MCF 10A (cell line): ENCODE measurements around the gene KRT4. TPM values are rescaled to one million over a fixed set of nuclear protein-coding genes. Genes with fewer than 3 reads are reported as not detected.

Experiments used
- BruUV-seq: library from RNA; stranded (reverse); fragments of 400-500 nt; replicated peaks from 2 replicates; lab custom pipeline; 2021; lab: Mats Ljungman, UMichigan
- CTCF ChIA-PET: fragments of 300-600 bp; sonication (Branson Sonifier 250); formaldehyde crosslinking; extraction: SDS; loops from one replicate; lab custom pipeline; 2021; ENCODE audit warnings: antibody characterized with exemption, inconsistent platforms; lab: Yijun Ruan, JAX
- POLR2A ChIA-PET: fragments of 300-600, 350-650 bp; sonication (Branson Sonifier 250); formaldehyde crosslinking; extraction: SDS; loops from one replicate; lab custom pipeline; 2020; ENCODE audit warnings: antibody characterized with exemption, inconsistent platforms; lab: Yijun Ruan, JAX
- DNase-seq: peaks from one replicate; pipeline ENCODE4 v3.0.0-alpha.2; 2018; ENCODE audit not compliant: unreplicated experiment
- H3K27ac Mint-ChIP-seq: one replicate; pipeline ENCODE4 v1.8.0; 2022; ENCODE audit warnings: mild to moderate bottlenecking, low read depth, mixed read lengths; ENCODE audit not compliant: unreplicated experiment
- H3K27me3 Mint-ChIP-seq: one replicate; pipeline ENCODE4 v1.8.0; 2022; ENCODE audit warnings: mixed read lengths; ENCODE audit not compliant: insufficient read depth, unreplicated experiment
- H3K36me3 Mint-ChIP-seq: one replicate; pipeline ENCODE4 v1.8.0; 2022; ENCODE audit warnings: mild to moderate bottlenecking, moderate library complexity, mixed read lengths; ENCODE audit not compliant: insufficient read depth, unreplicated experiment
- H3K4me1 Mint-ChIP-seq: one replicate; pipeline ENCODE4 v1.8.0; 2022; ENCODE audit warnings: mixed read lengths; ENCODE audit not compliant: insufficient read depth, unreplicated experiment
- H3K4me3 Mint-ChIP-seq: one replicate; pipeline ENCODE4 v1.8.0; 2022; ENCODE audit warnings: mild to moderate bottlenecking, moderate library complexity, mixed read lengths; ENCODE audit not compliant: unreplicated experiment
- H3K9me3 Mint-ChIP-seq: one replicate; pipeline ENCODE4 v1.8.0; 2022; ENCODE audit warnings: mixed read lengths; ENCODE audit not compliant: unreplicated experiment
- intact Hi-C: fragments of 100-400 bp; cut with micrococcal nuclease; formaldehyde crosslinking; loops from 2 replicates; pipeline ENCODE4 v1.14.1; 2022
- total RNA-seq: library from RNA; stranded (reverse); gene quantifications from 2 replicates; pipeline ENCODE4 v1.2.3, GENCODE V29; 2022
- TF ChIP-seq, protein P1 (sequence below): fragments of 200-600 bp; IDR thresholded peaks from one replicate; pipeline ENCODE4 v1.8.0; 2022; ENCODE audit warnings: antibody characterized with exemption, mild to moderate bottlenecking; ENCODE audit not compliant: unreplicated experiment

KRT4 gene
- total RNA-seq, 1 experiment from 2014 or later, result not detected

DNA sequence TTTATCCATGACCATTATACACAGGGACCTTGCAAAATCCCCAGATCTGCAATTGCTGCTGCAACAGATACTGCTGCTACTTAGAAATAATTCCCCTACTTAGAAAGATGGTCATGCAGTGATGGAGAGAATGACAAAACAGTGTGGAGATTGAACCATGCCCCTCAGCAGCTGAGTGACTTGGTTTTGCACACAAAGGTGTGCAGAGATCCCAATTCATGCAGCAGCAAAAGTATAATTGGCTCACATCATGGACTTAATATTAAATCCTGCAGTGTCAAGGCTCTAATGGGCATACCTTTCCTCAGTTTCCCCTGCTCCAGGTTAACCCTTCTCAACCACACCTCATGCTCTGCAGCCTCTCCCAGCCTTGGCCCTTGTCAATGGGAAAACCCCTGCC is 37.9 kb upstream of the KRT4 start:
- no peaks in the 10 kb centered on the region for H3K9me3 Mint-ChIP-seq
- DNase-seq, result no peak
- CTCF ChIA-PET, result interaction anchor here (0.6 kb wide), 1 partner anchor 460 kb away, joined by 4 read pairs; no protein-coding TSS in a partner anchor
- TF ChIP-seq, protein P1, sequence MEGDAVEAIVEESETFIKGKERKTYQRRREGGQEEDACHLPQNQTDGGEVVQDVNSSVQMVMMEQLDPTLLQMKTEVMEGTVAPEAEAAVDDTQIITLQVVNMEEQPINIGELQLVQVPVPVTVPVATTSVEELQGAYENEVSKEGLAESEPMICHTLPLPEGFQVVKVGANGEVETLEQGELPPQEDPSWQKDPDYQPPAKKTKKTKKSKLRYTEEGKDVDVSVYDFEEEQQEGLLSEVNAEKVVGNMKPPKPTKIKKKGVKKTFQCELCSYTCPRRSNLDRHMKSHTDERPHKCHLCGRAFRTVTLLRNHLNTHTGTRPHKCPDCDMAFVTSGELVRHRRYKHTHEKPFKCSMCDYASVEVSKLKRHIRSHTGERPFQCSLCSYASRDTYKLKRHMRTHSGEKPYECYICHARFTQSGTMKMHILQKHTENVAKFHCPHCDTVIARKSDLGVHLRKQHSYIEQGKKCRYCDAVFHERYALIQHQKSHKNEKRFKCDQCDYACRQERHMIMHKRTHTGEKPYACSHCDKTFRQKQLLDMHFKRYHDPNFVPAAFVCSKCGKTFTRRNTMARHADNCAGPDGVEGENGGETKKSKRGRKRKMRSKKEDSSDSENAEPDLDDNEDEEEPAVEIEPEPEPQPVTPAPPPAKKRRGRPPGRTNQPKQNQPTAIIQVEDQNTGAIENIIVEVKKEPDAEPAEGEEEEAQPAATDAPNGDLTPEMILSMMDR, result no peak
- BruUV-seq, result no TSS peak
- no peaks in the 10 kb centered on the region for H3K36me3 Mint-ChIP-seq
- intact Hi-C loops, result no loop called here
- H3K4me3 Mint-ChIP-seq, result no peak overlapping the region
- POLR2A ChIA-PET, result interaction anchor here (0.8 kb wide), 1 partner anchor 479 kb away, joined by 3 read pairs; no protein-coding TSS in a partner anchor
- peaks cover 25% of the 10 kb centered on the region for H3K27me3 Mint-ChIP-seq
- H3K27ac Mint-ChIP-seq, result no peak overlapping the region
- H3K4me1 Mint-ChIP-seq, result no peaks in the 10 kb centered on the region

- intact Hi-C loops, result no loop called here
- ChIA-PET CTCF (no interaction called here), POLR2A (no interaction called here)
- Mint-ChIP-seq H3K9me3 (peaks cover under 1% of the 10 kb centered on the region), H3K27me3 (peaks cover 28% of the 10 kb centered on the region), H3K4me1 (no peaks in the 10 kb centered on the region), H3K4me3 (no peak overlapping the region), H3K27ac (no peak overlapping the region), H3K36me3 (no peaks in the 10 kb centered on the region)
- no TSS peak for BruUV-seq
- TF ChIP-seq, protein P1, result no peak
- no peak for DNase-seq
These were observed 36.8 kb upstream of the KRT4 start for GRCh38 chr12:52850681-52851080.

DNA sequence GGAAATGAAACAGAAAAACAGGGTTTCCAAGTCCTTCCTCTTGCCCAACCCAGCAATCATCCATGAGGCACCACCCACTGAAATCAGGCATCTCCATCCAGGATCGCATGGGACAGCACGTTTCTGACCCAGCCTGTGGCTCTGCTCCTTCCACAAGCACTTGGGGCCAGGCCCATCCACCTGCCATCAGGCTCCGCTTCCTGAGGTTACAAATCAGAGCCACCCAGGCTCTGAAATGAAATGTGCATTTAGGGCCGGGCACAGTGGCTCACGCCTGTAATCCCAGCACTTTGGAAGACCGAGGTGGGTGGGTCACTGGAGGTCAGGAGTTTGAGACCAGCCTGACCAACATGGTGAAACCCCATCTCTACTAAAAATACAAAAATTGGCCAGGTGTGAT is 35.6 kb upstream of the KRT4 start:
- ChIA-PET POLR2A (no interaction called here), CTCF (no interaction called here)
- no TSS peak for BruUV-seq
- TF ChIP-seq, protein P1, result no peak
- no peak for DNase-seq
- Mint-ChIP-seq H3K9me3 (peaks cover 8% of the 10 kb centered on the region), H3K4me1 (no peaks in the 10 kb centered on the region), H3K4me3 (no peak overlapping the region), H3K36me3 (no peaks in the 10 kb centered on the region), H3K27ac (no peak overlapping the region), H3K27me3 (peaks cover 38% of the 10 kb centered on the region)
- intact Hi-C loops, result no loop called here

DNA sequence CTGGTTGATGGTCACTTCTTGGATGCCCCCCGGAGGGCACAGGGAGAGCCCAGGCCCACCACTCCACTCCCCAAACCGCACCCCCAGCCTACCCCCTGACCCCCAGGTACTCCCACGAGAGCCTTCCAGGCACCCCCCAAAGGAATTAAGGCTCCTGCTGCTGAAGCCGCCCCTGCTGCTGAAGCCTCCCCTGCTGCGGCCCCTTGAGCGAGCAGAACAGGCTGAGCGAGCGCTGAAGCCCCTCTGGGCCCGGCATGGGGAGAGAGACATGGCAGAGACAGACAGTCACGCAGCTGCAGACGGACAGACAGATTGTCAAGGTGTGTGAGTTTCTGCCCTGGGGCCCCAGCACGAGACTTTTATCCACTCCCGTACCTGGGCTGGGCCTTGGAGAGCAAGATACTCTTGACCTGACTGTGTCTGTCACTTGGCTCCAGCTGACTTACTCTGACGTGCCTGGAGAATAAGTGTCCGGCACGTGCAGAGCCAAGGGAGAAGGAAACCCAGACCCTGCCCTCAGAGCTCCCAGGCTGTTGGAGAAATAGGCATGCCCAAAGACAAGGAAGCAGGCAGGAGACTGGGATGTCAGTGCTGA is 34.8 kb upstream of the KRT4 start, which contains the start of gene KRT78:
KRT78 (minus strand) TSS at position 334 of the 595 bp plus-strand sequence; CDS start at position 270, 64 bp downstream.
- ChIA-PET CTCF (no interaction called here), POLR2A (no interaction called here)
- Mint-ChIP-seq H3K27ac (peak within 1 kb of the TSS; percentile 68), H3K36me3 (no peaks in the 10 kb centered on the region), H3K4me1 (no peaks in the 10 kb centered on the region), H3K9me3 (peaks cover 8% of the 10 kb centered on the region), H3K27me3 (peaks cover 38% of the 10 kb centered on the region), H3K4me3 (no peak within 1 kb of the TSS)
- intact Hi-C loops, result no loop called here
- no peak for DNase-seq
- BruUV-seq, result no TSS peak
- TF ChIP-seq, protein P1, result no peak
